GM12872 (cell line): ENCODE measurements around the gene PRX.

Experiments
- TF ChIP-seq, protein P1 (sequence below): IDR thresholded peaks from 3 replicates; pipeline ENCODE4 v1.5.1; 2011; ENCODE audit warnings: low read depth, mild to moderate bottlenecking, low read length, moderate library complexity; ENCODE audit not compliant: insufficient read depth

The PRX gene

DNA sequence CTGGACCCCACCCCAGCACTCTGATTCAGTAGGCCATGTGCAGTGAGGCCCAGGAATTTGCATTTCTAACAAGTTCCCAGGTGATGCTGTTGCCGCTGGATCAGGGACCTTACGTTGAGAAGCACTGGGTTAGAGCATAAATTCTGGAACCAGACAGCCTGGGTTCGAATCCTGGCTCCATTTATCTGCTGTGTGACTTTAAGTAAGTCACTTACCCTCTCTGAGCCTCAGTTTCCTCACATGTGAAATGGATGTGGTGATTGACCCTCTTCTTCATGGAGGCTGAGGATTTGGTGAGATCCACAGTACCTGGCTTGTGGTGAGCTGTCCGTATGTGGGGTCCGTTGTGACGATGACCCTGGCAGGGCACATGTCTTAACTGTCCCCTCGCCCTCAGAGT lies 39.1 kb downstream of the PRX start:
- TF ChIP-seq, protein P1, sequence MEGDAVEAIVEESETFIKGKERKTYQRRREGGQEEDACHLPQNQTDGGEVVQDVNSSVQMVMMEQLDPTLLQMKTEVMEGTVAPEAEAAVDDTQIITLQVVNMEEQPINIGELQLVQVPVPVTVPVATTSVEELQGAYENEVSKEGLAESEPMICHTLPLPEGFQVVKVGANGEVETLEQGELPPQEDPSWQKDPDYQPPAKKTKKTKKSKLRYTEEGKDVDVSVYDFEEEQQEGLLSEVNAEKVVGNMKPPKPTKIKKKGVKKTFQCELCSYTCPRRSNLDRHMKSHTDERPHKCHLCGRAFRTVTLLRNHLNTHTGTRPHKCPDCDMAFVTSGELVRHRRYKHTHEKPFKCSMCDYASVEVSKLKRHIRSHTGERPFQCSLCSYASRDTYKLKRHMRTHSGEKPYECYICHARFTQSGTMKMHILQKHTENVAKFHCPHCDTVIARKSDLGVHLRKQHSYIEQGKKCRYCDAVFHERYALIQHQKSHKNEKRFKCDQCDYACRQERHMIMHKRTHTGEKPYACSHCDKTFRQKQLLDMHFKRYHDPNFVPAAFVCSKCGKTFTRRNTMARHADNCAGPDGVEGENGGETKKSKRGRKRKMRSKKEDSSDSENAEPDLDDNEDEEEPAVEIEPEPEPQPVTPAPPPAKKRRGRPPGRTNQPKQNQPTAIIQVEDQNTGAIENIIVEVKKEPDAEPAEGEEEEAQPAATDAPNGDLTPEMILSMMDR = no peak

DNA sequence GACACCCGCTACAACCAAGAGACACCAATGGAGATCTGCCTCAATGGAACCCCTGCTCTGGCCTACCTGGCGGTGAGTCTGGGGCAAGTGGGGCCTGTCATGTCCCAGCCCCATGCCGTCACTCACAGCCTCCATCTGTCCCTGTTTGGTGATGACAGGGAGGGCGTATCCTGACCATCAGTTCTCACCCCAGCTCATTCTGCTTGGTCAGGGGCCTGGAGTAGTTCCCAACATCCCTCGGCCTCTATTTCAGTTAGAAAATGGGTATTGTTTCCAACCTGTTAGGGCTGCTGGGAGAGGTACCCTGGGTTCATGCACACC lies 41.4 kb downstream of the PRX start:
- TF ChIP-seq, protein P1 = no peak

GRCh38 chr19:40370997-40371801 lies 42.0 kb downstream of the PRX start:
- TF ChIP-seq, protein P1 = no peak

- TF ChIP-seq, protein P1 = no peak
Observed at GRCh38 chr19:40369797-40370196, 43.4 kb downstream of the PRX start.

DNA sequence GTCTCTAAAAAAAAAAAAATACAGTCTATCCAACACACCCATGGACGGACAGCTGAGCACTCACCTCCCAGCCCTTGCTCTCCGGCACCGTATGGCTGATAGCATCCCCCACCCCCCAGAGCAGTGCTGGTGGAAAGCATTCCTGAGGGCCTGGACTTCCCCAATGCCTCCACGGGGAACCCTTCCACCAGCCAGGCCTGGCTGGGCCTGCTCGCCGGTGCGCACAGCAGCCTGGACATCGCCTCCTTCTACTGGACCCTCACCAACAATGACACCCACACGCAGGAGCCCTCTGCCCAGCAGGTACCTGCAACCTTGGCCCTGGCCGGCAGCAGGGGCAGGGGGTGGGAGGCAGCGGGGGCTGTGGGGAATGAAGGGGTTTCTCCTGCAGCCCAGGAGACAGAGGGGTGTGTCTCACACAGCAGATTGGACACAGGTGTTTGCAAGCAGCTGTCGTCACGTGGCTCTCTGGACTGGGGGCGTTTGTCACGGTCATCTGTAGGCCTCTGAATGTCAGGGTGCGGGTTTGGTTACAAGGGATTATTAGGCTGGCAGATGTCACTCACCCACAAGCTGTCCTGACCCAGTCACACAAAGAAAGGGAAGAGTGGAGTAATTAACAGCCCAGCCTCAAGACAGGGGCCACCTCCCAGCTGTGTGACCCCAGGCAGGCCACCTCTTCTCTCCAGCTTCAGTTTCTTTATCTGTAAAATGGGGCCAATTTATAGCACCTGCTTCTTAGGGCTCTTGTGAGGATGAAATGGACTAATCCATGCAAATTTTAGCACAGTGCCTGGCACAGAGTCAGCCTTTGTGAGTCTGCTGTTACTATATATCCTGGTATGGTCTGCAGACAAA lies 45.4 kb downstream of the PRX start:
- TF ChIP-seq, protein P1 = no peak

DNA sequence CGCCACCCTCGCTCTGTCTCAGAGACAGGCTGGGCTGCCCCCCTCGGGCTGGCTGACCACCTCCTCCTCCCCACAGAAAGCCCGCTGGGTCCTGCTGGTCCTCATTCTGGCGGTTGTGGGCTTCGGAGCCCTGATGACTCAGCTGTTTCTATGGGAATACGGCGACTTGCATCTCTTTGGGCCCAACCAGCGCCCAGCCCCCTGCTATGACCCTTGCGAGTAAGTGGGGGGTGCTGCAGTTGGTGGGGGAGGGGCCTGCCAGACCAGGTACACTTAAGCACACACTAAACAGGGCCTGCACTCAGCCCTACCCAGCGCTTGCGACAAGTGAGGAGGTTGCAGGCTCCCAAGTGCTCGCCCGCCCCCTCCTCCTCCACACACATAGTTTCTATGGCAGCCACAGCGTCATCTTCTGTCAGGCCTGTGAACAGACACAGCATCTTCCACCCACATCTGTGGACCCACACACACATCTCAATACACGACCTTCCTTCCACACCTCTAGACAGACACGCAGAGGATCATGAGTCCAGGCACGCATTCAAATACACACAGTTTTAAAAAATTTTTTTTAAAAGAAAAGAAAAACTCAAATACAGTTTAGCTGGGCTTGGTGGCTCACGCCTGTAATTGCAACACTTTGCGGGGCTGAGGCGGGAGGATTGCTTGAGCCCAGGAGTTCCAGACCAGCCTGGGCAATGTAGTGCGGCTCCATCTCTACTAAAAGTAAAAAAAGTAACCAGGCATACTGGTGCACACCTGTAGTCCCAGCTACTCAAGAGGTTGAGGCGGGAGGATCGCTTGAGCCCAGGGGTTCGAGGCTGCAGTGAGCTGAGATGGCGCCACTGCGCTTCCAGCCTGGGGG lies 46.2 kb downstream of the PRX start:
- TF ChIP-seq, protein P1 = no peak
